NCI-H524 (cell line): ENCODE results near the gene WDR26.
A peak's percentile ranks its signal among the peaks of the same experiment; 100 is the strongest.
"Not testable (repeated sequence)": the region's sequence is repeated elsewhere in the genome, so short reads cannot be mapped to it uniquely, and the experiment has no call there.

Experiments used
- DNase-seq, 2 experiments: peaks; one replicate each; lab custom pipeline; 2025; lab: John Stamatoyannopoulos, UW

Gene WDR26

GRCh38 chr1:224434691-224435317 lies at the start of gene WDR26:
Gene WDR26, minus strand, starts transcription at chr1:224434797.
- DNase-seq: peak; percentile 69 to 84

- not testable (repeated sequence) for DNase-seq
These were observed 48.6 kb upstream of the WDR26 start for GRCh38 chr1:224483206-224483605.

- DNase-seq: no peak
These were observed 48.0 kb upstream of the WDR26 start for GRCh38 chr1:224482619-224483018.

- no peak for DNase-seq
These were observed 47.0 kb upstream of the WDR26 start for GRCh38 chr1:224481601-224482000.

GRCh38 chr1:224480888-224481459 lies 46.4 kb upstream of the WDR26 start:
- not testable (repeated sequence) for DNase-seq

GRCh38 chr1:224480200-224480599 lies 45.6 kb upstream of the WDR26 start:
- DNase-seq: not testable (repeated sequence)

GRCh38 chr1:224472806-224473205 lies 38.2 kb upstream of the WDR26 start:
- no peak for DNase-seq

- DNase-seq: no peak
These were observed 31.6 kb upstream of the WDR26 start for GRCh38 chr1:224466154-224466553.

- peak in 1 of 2 experiments; percentile 4 for DNase-seq
These were observed 25.4 kb upstream of the WDR26 start for GRCh38 chr1:224459966-224460365.

GRCh38 chr1:224458996-224459395 lies 24.4 kb upstream of the WDR26 start:
- no peak for DNase-seq

- no peak for DNase-seq
These were observed 23.7 kb upstream of the WDR26 start for GRCh38 chr1:224458296-224458695.

GRCh38 chr1:224457782-224458144 lies 23.2 kb upstream of the WDR26 start:
- DNase-seq: no peak

- no peak for DNase-seq
These were observed 22.0 kb upstream of the WDR26 start for GRCh38 chr1:224456637-224456953.

- no peak for DNase-seq
These were observed 19.9 kb upstream of the WDR26 start for GRCh38 chr1:224454402-224455055.

- no peak for DNase-seq
These were observed 16.2 kb upstream of the WDR26 start for GRCh38 chr1:224450561-224451350.

GRCh38 chr1:224450159-224450558 lies 15.6 kb upstream of the WDR26 start:
- DNase-seq: no peak

GRCh38 chr1:224448453-224449017 lies 13.9 kb upstream of the WDR26 start:
- no peak for DNase-seq

GRCh38 chr1:224447971-224448370 lies 13.4 kb upstream of the WDR26 start:
- DNase-seq: peak in 1 of 2 experiments; percentile 20

- no peak for DNase-seq
These were observed 12.7 kb upstream of the WDR26 start for GRCh38 chr1:224447251-224447650.

GRCh38 chr1:224438989-224439388 lies 4.4 kb upstream of the WDR26 start:
- DNase-seq: no peak

GRCh38 chr1:224435999-224436398 lies 1.4 kb upstream of the WDR26 start:
- no peak for DNase-seq

GRCh38 chr1:224435318-224435763 lies 744 bp upstream of the WDR26 start:
- DNase-seq: peak in 1 of 2 experiments; percentile 22
